GM18870 (cell line): ENCODE results near the gene PTPRK.
A peak's percentile ranks its signal among the peaks of the same experiment; 100 is the strongest.
"Not testable (repeated sequence)": the region's sequence is repeated elsewhere in the genome, so short reads cannot be mapped to it uniquely, and the experiment has no call there.

Source experiments
- ATAC-seq: cut with Tn5 transposase; IDR thresholded peaks from one replicate; pipeline ENCODE4 v1.9.1; 2021; ENCODE audit warnings: moderate library complexity; ENCODE audit not compliant: unreplicated experiment

The PTPRK gene

DNA sequence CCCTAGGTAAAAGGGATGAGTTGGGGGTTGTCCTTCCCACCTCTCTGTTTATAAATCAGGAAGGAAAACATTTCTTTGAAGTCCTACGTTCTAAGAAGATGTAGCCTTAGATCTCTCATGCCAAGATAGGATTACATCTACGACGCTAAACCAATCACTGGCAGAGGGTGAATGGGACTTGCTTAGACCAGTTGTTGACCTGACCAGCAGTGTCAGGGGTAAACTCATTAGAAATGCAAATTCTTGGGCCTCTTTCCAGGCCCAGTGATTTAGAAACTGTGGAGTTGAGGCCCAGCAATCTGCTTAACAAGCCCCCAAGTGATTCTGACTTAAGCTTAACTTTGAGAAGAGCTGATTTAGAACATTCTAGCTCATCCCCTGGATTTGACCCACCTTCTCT is 472.4 kb downstream of the PTPRK start:
- ATAC-seq: no peak

DNA sequence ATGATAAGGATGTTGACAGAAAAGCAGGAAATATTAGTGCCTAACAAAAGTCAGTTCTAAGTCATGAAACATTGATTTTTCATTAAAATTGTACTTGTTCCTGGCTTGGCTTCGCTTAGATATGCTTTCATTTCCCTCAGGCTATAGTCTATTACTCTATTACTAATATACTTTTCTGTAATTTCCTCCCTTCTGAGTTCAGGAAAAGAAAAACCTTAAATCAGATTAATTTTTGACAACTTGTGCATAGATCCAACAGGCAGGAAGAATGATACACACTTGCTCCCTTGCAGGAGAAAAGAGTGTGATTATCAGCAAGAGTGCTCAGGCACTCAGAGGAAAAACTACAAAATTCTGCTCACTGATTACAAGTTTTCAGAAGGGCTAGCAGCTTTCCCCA is 474.4 kb downstream of the PTPRK start:
- no peak for ATAC-seq

DNA sequence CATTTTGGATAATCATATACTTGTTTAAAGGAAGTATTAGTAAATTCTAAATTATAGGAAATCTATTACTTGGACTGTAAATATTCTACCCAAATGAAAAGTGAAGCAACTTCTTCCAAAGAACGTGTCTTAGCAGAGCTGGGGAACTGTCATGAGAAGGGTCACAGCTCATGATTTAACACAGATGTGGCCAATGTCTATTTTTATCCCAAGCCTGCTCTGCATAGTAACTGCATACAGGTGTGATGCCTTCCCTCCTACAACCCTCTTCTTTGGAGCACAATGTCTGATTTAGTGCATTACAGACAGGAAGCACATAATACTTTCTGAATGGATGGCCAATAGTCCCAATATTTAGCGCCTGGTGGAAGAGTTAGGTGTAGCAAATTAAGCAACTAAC is 480.9 kb downstream of the PTPRK start:
- no peak for ATAC-seq

DNA sequence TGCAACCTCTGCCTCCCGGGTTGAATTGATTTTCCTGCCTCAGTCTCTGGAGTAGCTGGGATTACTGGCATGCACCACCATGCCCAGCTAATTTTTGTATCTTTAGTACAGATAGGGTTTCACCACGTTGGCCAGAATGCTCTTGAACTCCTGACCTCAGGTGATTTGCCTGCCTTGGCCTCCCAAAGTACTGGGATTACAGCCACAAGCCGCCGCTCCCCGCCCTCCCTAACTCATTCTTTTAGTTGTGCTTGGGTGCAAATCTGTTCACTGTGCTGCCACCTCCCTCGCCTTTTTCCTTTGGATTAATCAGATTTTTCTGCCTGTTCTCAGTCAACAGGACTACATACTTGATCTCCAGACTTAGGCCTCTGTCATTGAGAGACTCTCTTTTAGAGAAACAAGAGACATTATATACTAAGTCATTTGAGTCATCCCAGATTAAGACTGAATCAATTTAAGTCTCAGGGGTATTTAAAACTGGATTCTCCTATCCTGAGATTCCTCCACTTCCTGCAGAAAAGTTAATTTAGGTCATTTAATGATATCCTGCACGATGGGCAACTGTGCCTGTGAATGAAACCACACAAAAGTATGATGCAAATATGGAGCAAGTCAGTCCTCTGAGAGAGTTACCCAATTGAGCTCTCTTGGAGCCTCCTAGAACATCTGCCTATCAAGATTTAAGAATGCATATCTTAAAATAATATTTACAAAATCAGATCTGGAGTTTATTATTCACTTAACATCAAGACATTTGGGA is 483.4 kb downstream of the PTPRK start:
- ATAC-seq: no peak

DNA sequence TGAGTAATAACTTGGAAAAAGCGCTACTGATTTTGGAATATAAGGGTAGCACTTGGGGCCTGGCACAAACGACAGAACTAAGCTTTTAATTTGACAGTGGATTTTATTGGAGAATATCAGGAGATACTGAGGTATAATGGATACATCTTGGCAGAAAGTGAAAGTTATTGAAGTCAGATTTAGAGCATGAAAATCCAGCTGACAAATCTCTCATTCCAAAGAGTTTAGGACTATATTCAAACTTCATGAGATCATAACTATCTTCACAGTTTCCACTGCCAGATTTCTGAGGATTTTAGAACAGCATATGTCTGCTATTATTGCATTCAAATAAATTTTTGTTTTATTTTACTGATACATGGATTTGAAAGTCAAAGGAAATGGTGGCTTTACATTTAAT is 487.2 kb downstream of the PTPRK start:
- no peak for ATAC-seq

DNA sequence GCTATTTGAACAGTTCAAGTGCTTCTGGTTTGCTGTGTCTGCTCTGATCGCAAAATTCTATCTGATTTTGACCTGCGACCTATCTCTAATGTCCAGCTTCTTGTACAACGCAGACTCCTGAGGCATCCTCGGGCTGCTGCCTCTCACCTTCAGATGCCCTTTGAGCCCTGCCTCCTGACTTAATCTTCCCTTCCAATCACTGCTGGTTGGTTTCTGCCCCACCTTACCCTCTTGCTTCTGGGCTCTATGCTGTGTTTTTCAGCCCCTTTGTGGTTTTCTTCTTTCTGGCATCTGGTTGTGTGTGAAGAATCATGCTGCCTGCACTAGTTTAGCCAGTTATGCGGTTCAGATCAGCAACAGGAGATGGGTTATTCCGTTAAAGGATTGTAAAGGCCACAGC is 488.4 kb downstream of the PTPRK start:
- no peak for ATAC-seq

DNA sequence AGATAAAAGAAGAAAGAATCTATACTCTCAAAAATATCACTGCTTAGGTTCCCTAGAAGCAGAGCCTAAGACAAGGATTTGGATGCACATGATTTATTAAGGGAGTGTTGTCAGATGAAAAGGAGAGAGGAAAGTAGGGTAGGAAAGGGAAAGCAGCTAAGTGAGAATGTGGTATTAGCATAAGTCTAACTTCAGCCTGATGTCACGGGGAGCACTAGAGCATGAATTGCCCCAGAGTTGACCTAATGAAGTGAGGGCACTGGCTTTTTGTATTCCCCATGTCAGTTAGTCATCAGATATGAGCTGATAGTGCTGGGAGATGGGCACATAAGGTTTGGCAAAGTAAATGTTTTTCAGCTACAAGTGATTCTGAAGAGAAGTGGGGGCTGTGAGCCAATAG is 490.6 kb downstream of the PTPRK start:
- peak; percentile 65 for ATAC-seq

DNA sequence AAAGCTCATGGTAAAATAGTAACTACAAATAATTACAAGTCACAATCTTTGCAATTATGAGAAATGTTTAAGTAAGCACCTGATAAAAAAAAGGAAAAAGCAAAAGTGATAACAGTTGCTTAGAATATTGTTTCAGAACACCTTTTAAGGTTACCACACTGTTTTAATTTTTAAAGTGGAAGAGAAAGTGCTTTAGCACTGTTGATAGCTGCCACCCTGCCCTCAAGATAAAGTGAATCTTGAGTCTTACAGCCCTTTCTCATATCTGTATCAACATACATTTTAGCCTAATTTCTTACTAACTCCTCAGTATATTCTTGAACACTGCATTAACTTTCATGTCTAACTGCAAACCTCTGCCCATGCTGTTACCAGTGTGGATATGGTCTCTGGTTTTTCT is 492.2 kb downstream of the PTPRK start:
- no peak for ATAC-seq

DNA sequence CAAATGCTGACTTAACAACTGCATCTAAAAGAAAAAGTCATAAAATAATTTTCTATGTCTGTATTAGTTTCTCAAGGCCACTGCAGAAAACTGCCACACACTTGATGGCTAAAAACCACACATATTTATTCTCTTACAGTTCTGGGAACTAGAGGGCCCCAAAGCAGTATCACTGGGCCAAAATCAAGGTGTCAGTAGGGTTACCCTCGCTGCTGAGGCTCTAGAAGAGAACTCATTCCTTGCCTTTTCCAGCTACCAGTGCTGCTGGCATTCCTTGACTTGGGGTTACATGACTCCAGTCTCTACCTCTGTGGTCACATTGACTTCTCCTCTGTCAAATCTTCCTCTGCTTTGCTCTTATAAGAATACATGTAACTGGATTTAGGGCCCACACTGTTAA is 494.9 kb downstream of the PTPRK start:
- no peak for ATAC-seq

DNA sequence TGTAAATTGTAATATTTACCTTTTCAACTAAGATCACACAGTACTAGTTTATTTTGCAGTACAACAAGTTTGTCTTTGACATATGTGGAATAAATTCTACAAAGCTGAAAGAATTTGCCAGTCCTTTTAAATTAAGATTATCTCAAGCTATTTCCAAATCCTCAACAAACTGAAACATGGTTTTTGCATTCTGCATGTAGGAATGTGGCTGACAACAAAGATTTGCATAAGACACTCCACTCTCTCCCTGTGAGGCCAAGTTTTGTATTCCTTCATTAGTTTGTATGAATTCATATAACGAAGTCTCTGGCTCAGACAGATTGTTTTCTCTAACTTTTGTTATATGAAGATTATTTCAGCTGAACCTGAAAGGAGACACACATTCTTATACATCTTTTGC is 495.4 kb downstream of the PTPRK start:
- ATAC-seq: no peak

DNA sequence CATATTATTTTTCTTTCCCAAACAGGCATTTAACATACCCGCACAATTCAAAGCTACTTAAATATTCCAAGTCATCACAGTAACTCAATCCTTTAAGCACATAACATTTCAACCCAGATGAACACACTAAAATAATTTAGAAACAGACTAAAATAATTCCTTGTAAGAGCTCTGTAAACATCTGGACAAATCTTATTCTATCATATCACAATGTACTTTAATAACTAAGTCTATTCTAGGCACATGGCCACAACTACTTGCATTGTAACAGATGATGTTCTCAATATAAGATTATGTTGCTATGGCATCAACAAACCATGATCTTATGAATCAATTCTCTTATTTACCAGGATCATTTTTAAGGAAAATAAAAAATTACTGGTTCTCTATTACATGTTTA is 496.4 kb downstream of the PTPRK start:
- no peak for ATAC-seq

DNA sequence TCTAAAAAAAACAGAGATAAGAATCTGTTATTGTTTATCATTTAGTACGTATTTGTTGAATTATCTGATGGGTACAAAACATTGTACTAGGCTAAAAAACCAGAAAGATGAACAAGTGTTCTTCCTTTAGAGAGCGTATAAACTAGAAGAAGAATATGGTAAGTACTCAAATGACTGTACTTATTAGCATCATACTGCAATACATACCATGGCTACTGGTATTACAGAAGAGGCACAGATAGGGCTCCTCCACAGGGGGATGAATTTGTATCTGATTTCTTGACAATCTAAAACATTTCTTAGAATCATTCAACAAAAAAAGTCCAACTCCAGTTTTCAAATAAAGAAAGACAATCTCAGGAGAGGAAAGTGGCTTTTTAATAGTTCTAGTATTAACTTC is 501.6 kb downstream of the PTPRK start:
- ATAC-seq: no peak

DNA sequence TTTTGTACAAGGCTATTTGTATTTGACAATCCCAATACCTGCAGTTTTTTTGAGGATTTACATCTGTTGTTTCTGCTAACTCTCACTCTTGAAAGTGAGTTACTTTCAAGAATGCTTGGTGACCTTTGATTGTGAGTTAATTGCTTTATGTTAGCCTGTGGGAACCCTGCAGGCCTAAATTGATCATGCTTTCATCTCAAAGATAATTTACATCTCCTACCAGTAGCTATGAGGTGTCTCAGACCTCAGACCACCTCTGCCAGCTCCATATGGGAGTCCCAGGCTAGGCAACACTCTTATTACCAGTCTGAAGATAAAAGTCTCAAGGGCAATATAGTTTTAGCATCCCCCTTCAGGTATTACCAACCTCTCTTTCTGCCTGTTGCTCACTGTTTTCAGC is 503.1 kb downstream of the PTPRK start:
- no peak for ATAC-seq

DNA sequence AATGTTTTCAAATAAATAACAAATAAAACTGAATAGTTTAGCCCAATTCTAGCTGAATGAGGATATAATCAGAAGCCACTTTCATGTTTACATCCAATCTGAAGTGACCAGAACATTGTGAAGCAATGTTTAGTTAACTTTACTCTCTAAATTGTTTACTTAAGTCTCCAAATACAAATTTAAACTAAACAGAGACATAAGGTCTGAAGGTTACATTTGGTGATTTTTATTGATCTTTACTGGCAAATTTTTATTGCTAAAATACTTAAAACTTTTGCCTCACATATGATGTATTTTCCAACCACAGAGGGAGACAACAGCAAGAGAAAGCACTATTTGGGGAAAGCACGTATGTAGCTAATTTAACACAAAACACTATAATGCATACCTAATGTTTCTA is 512.7 kb downstream of the PTPRK start:
- ATAC-seq: no peak

DNA sequence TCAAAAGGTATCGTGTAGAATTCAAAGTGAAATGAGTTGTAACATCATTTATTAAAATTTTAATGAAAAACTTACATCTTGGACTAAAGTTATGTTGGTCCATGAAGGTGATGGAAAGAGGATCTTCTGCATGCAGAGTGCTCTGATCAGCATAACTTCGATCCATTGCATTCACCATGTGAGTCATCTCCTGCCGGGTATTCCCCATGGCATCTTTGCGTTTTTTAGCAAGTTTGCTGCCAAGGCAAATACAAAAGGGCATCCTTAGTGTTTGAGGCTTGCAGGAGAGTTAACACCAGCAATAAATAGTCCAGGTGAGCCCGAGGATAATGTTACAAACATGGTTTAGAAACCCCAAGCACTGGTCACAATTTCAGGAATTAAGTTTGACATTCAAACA is 515.4 kb downstream of the PTPRK start:
- no peak for ATAC-seq

DNA sequence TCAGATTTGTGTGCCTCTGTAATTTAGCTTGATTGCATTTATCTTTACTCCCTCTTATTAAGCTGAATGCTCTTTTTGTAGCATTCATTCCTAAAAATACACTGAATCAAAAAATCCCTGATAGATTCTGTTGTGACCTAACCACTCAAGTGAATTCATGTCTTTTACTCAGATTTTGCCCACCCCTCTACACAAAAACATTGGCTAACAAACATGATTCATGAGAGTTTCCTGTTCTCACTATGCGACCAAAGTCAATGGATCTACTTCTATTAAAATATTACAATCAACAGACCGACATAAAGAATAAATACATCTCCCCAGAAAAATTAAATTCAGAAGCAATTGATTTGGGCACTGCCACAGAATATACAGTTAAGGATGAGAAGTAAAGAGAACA is 520.0 kb downstream of the PTPRK start:
- ATAC-seq: no peak

DNA sequence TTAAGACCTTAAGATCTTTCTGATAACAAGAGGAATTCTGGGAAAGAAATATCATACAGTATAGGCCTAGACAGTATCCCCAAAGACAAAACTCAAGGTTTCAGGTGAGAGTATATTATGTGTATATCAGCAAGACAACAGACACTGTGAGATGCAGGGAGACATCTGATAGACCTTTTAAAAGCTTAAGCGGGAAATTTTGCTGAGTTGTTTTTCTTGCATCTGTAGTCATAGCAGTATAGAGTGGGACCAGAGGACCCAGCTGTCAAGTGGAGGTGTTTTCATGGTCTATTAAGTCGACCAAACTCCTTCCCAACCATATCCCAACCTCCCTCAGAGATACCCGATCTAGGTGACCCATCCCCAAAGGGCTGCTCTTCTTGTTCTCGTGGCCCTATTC is 521.4 kb downstream of the PTPRK start:
- ATAC-seq: no peak

DNA sequence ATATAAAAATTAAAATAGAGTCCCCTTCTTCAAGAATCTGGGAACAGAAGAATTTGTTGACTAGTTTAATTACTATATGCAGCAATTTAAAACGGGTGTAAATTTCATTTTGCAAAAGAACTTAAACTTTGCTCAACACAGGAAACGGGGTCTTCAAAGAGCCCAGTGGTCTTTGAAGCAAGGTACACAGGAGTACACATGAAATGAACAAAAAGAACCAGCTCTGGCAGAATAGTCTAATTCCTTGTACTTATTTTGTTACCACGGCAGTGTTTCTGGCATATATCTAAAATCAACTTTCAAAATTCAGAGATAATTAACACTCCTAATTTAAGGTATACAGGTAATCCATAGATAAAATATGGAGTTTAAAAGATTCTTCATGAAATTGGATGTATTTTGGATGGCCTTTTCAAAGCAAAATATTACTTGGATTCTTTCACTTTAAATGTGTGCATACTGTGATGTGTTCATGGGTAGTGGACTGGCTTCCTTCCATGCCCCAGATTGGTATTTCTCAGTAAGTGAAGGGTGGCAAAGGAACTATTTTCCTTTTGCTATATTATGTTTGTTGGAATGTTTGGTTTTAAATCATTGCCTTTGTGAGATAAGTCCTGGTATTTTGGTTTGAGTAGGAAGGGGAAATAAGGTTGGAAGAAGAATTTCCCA is 522.8 kb downstream of the PTPRK start:
- ATAC-seq: no peak

DNA sequence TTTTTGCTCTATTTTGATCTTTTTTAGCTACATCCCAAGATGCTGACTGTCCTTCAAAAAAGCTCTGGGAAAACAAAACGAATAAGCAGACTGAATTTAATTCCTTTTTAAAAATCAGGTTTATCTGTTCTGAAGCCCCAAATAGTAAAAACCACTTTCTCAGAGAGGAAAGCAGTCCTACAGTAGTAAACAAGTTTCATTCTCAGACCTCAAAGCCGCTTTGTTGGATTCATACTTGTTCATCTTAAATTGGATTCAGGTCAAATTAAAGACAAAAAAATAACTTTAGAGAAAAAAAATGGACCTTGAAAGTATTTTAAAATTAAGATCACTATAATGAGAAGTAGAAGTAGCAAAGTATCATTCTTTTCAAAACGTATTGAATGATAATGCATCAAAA is 523.5 kb downstream of the PTPRK start:
- ATAC-seq: no peak

DNA sequence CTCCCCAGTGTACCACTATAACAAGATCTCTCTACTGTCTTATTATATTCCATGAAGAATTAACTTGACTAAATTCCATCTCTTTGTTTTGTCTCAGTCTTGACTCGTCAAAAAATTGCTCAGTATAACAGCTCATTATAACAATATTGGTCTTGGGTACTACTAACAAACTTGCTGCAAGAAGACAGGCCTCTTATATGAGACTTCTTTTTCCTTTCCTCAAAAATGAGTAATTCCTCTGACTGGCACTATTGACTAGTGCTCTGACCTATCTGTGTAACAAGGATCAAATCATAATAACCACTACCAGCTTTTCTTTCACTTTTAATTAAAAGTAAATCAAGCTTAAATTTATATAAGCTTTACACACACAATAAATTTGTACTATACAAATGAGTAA is 528.3 kb downstream of the PTPRK start:
- no peak for ATAC-seq

DNA sequence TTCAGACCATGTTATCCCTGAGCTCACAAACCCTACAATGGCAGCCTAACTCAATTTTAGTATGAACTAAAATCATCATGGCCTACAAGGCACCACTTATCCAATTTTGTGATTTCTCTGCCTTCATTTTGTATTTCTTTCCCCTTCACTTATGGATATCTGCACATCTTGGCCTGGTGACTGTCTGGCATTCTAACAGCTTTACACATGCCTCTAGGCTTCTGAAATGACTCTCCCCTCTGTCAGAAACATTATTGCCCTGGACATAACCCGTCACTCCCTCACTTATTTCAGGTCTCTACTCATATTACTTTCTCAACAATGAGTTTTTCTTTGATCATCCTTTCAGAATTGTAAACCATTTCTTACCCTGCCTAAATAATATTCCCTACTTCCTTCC is 530.3 kb downstream of the PTPRK start:
- no peak for ATAC-seq

DNA sequence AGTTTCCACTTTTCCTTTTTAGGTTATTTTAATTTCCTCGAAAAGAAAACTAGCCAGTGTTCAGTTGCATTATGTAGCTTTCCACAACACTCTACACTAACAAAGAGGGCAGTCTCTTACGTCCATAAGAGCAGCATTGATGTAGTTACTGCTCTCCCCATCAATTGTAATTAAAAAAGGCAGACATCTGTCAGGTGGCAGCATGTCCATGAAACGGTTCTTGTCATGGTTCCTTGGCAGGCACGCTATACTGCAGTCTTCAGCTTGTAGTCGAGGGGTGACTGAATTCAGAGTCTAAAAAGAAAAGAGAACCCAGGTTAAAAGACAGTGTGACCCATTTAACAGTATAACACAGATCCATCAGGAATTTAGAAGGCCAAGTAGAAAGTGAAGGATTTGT is 539.4 kb downstream of the PTPRK start:
- ATAC-seq: no peak

DNA sequence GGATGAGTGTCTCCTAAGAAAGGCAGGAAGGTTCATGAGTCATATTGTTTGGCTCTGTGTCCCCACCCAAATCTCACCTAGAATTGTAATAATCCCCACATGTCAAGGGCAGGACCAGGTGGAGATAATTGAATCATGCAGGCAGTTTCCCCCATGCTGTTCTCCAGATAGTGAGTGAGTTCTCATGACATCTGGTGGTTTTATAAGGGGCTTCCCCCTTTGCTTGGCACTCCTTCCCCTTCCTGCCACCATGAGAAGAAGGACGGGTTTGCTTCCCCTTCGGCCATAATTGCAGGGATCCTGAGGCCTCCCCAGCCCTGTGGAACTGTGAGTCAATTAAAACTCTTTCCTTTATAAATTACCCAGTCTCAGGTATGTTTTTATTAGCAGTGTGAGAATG is 542.2 kb downstream of the PTPRK start:
- not testable (repeated sequence) for ATAC-seq
